ENCODE results near the gene BBLN.

Gene BBLN

DNA sequence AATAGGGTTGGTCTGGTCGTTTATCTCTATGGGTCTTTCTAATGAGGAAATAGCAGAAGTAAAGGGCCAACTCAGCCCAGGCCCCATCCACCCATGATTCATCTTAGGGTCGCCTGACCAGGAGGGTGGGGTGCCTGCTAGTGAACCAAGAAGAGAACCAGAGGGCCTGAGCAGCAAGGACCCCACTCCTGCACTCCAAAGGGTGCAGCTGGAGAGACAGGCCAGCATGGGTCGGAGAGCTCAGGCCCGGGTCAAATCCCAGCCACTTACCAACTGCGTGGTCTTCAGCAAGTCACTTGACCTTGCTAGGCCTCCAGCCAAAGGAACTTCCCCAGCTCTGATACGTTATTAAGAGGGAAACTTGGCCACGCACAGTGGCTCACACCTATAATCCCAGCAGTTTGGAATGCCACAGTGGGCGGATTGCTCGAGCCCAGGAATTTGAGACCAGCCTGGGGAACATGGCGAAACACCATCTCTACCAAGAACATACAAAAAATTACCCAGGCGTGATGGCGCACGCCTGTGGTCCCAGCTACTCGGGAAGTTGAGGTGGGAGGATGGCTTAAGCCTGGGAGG, 4.3 kb downstream of the BBLN start:
- DNase-seq (ENCODE audit: extremely low read depth, insufficient read length), result no peak
- TF ChIP-seq, protein P1, sequence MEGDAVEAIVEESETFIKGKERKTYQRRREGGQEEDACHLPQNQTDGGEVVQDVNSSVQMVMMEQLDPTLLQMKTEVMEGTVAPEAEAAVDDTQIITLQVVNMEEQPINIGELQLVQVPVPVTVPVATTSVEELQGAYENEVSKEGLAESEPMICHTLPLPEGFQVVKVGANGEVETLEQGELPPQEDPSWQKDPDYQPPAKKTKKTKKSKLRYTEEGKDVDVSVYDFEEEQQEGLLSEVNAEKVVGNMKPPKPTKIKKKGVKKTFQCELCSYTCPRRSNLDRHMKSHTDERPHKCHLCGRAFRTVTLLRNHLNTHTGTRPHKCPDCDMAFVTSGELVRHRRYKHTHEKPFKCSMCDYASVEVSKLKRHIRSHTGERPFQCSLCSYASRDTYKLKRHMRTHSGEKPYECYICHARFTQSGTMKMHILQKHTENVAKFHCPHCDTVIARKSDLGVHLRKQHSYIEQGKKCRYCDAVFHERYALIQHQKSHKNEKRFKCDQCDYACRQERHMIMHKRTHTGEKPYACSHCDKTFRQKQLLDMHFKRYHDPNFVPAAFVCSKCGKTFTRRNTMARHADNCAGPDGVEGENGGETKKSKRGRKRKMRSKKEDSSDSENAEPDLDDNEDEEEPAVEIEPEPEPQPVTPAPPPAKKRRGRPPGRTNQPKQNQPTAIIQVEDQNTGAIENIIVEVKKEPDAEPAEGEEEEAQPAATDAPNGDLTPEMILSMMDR (IDR thresholded peaks at IDR 0.05; ENCODE audit: insufficient read depth, low read length, poor library complexity, severe bottlenecking), result no peak
- Histone ChIP-seq H3K27me3 (replicated peaks; ENCODE audit: control insufficient read depth, insufficient read depth, low read length) (no peaks in the 10 kb centered on the region), H3K4me3 (replicated peaks; ENCODE audit: low read depth, low read length) (no peak overlapping the region), H3K36me3 (ENCODE audit: control insufficient read depth, insufficient read depth, low read length) (peaks cover 28% of the 10 kb centered on the region)

GRCh38 chr9:128166169-128166568, 6.1 kb downstream of the BBLN start:
- Histone ChIP-seq H3K4me3 (replicated peaks; ENCODE audit: low read depth, low read length) (no peak overlapping the region), H3K27me3 (replicated peaks; ENCODE audit: control insufficient read depth, insufficient read depth, low read length) (no peaks in the 10 kb centered on the region), H3K36me3 (ENCODE audit: control insufficient read depth, insufficient read depth, low read length) (peaks cover 32% of the 10 kb centered on the region)
- TF ChIP-seq, protein P1 (IDR thresholded peaks at IDR 0.05; ENCODE audit: insufficient read depth, low read length, poor library complexity, severe bottlenecking), result no peak
- no peak for DNase-seq (ENCODE audit: extremely low read depth, insufficient read length)

GRCh38 chr9:128167209-128167608, 7.1 kb downstream of the BBLN start:
- H3K4me3 ChIP-seq (replicated peaks; ENCODE audit: low read depth, low read length), result no peak overlapping the region
- H3K27me3 ChIP-seq (replicated peaks; ENCODE audit: control insufficient read depth, insufficient read depth, low read length), result no peaks in the 10 kb centered on the region
- H3K36me3 ChIP-seq (ENCODE audit: control insufficient read depth, insufficient read depth, low read length), result peaks cover 30% of the 10 kb centered on the region
- no peak for DNase-seq (ENCODE audit: extremely low read depth, insufficient read length)
- TF ChIP-seq, protein P1 (IDR thresholded peaks at IDR 0.05; ENCODE audit: insufficient read depth, low read length, poor library complexity, severe bottlenecking), result no peak

DNA sequence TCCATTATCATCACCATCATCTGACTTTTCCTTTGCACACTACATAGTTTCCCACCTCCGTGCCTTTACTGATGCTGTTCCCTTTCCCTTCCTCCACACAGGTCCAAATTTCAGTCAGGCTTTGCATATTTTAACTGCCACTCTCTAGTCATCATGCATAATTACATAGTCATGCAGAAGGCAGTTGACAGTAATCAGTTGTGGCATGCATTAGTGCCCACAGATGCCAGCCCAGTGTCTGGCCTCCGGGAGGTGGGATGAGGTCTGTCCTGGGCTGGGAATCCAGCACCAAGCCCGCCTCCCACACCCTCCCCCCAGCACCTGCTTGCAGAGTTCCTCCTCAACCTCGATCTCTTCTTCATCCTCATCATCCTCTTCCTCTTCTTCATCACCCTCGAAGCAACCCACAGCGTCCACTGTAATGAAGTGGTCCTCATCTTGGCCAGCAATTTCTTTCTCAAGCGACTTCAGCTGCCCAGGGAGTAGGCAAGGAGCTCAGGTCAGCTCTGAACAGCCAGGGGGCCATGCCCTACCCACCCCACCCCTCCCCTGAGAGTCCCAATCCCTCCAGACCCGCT, 8.8 kb downstream of the BBLN start:
- TF ChIP-seq, protein P1 (IDR thresholded peaks at IDR 0.05; ENCODE audit: insufficient read depth, low read length, poor library complexity, severe bottlenecking), result no peak
- Histone ChIP-seq H3K27me3 (replicated peaks; ENCODE audit: control insufficient read depth, insufficient read depth, low read length) (no peaks in the 10 kb centered on the region), H3K4me3 (replicated peaks; ENCODE audit: low read depth, low read length) (no peak overlapping the region), H3K36me3 (ENCODE audit: control insufficient read depth, insufficient read depth, low read length) (peaks cover 27% of the 10 kb centered on the region)
- DNase-seq (ENCODE audit: extremely low read depth, insufficient read length), result no peak

DNA sequence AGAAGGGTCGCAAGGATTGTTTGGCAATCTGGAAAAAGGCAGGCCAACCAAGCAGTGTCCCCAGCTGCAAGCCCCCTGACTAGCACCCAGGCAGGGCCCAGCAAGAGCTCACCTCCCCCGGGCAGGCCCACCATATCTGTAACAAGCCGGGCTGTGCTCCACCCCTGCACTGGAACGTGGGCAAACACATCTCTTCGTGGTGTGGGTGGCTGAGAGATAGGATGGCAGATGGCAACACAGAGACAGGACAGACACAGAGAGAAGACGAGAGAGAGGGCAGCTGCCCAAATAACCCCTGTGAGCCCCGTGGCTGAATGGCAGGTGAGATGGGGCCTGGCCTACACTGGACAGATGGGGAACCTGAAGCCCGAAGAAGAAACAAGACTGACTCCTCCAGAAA, 9.4 kb downstream of the BBLN start:
- Histone ChIP-seq H3K4me3 (replicated peaks; ENCODE audit: low read depth, low read length) (no peak overlapping the region), H3K36me3 (ENCODE audit: control insufficient read depth, insufficient read depth, low read length) (peaks cover 28% of the 10 kb centered on the region), H3K27me3 (replicated peaks; ENCODE audit: control insufficient read depth, insufficient read depth, low read length) (no peaks in the 10 kb centered on the region)
- TF ChIP-seq, protein P1 (IDR thresholded peaks at IDR 0.05; ENCODE audit: insufficient read depth, low read length, poor library complexity, severe bottlenecking), result no peak
- DNase-seq (ENCODE audit: extremely low read depth, insufficient read length), result no peak

Measured in GM06990 (cell line).